Retinal pigment epithelial cell (primary cell): Measurements from ENCODE around the gene TMEM14B.

ENCODE experiments used
- DNase-seq: peaks from one replicate; pipeline ENCODE4 v3.0.0-alpha.2; 2010; ENCODE audit warnings: low read depth
- H3K4me3 ChIP-seq: 2 replicates; pipeline ENCODE4 v1.5.1; 2011; ENCODE audit warnings: mild to moderate bottlenecking, low read length, control low read depth, moderate library complexity
- TF ChIP-seq, protein P1 (sequence below): conservative IDR thresholded peaks from 2 replicates; pipeline ENCODE4 v1.5.1; 2011; ENCODE audit warnings: low read depth, low read length, control low read depth, inconsistent platforms

Gene TMEM14B

DNA sequence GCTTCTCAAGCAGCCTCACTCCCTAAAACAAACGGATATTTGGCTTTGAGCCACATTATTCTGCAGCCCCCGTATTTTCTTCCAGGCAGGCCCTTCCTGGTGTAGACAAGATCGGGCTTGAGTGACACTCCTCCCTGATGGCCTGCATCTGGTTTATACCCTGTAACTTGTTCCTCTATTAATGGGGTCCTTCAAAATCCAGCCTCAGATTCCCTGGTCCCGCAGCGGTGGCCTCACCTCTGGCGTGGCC, 25.1 kb upstream of the TMEM14B start:
- H3K4me3 ChIP-seq = peak overlapping the region; percentile 84
- TF ChIP-seq, protein P1, sequence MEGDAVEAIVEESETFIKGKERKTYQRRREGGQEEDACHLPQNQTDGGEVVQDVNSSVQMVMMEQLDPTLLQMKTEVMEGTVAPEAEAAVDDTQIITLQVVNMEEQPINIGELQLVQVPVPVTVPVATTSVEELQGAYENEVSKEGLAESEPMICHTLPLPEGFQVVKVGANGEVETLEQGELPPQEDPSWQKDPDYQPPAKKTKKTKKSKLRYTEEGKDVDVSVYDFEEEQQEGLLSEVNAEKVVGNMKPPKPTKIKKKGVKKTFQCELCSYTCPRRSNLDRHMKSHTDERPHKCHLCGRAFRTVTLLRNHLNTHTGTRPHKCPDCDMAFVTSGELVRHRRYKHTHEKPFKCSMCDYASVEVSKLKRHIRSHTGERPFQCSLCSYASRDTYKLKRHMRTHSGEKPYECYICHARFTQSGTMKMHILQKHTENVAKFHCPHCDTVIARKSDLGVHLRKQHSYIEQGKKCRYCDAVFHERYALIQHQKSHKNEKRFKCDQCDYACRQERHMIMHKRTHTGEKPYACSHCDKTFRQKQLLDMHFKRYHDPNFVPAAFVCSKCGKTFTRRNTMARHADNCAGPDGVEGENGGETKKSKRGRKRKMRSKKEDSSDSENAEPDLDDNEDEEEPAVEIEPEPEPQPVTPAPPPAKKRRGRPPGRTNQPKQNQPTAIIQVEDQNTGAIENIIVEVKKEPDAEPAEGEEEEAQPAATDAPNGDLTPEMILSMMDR = no peak
- no peak for DNase-seq

- TF ChIP-seq, protein P1 = no peak
- peak; percentile 91 for DNase-seq
- H3K4me3 ChIP-seq = peak within 1 kb of the TSS; percentile 84
Observed at GRCh38 chr6:10722820-10723566, 24.6 kb upstream of the TMEM14B start, which contains the start of gene TMEM14C. Gene TMEM14C (plus strand): TSS chr6:10723070. CDS start chr6:10724614, 1,544 bp downstream.

GRCh38 chr6:10723567-10723881, 24.1 kb upstream of the TMEM14B start:
- no peak for DNase-seq
- TF ChIP-seq, protein P1 = no peak
- peak overlapping the region; percentile 84 for H3K4me3 ChIP-seq

DNA sequence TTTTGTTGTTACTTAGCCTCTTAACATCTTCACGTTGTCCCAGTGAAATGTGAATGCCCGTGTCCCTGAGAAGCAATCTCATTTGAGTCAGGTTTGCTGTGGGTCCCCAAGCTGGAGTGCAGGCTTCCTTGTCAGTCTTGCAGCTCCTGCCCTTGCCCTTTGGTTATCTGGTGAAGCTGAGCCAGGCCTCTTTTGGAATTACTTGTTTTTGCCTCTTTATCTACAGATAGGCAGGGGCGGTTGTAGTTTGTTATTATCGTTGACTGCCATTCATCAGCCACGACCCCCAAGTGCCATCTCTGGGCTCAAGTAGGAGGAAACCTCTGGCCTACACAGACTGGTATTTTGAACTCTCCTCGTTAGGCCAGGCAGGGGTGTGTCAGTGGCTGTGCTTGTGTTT, 22.6 kb upstream of the TMEM14B start:
- TF ChIP-seq, protein P1 = no peak
- no peak overlapping the region for H3K4me3 ChIP-seq
- no peak for DNase-seq

DNA sequence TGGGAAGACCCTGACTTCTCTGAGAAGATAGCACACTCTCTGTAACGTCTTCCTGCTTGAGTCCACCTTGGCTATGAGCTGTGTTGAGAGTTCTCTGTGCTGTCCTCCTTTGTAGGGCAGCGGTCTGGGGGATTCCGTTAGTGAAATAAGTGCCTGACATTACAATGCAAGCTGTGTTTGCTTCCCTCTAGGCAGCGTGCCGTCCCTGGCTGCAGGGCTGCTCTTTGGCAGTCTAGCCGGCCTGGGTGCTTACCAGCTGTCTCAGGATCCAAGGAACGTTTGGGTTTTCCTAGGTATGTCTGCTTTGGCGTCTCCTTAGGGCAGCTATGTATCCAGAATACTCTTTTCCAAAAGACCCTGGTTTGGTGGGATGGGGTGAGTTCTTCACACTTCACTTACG, 21.9 kb upstream of the TMEM14B start:
- no peak overlapping the region for H3K4me3 ChIP-seq
- TF ChIP-seq, protein P1 = no peak
- DNase-seq = no peak

- no peak for DNase-seq
- TF ChIP-seq, protein P1 = no peak
- no peak overlapping the region for H3K4me3 ChIP-seq
Observed at GRCh38 chr6:10730254-10730653, 17.4 kb upstream of the TMEM14B start.

DNA sequence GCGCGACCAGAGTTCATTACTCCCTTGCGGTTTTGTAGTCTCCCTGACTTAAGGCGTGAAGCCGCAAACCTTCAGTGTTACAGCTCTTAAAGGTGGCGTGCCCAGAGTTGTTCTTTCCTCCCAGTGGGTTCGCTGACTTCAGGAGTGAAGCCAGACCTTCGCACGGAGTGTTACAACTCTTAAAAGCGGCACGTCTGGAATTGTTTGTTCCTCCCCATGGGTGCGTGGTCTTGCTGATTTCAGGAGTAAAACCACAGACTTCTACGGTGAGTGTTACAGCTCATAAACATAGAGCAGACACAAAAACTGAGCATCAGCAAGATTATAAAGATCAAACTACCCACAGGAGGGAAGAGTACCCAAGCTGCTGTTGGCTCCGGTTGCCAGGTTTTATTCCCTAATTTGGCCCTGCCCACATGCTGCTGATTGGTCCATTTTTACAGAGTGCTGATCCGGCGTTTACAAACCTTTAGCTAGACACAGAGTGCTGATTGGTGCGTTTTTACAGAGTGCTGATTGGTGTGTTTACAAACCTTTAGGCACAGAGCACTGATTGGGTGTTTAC, 14.4 kb upstream of the TMEM14B start:
- DNase-seq = no peak
- H3K4me3 ChIP-seq = no peak overlapping the region
- TF ChIP-seq, protein P1 = no peak
